Stimulated activated CD4-positive, alpha-beta T cell treated with anti-CD3 and anti-CD28 coated beads, TNF-alpha, amount 100 ng/mL, for 4 hours (primary cell): Measurements from ENCODE around the gene RBM44.

Source experiments
- DNase-seq, 3 experiments: peaks; one replicate each; pipeline ENCODE4 v3.0.0-alpha.2; 2020; ENCODE audit warnings: low read depth in 3 of 3

The RBM44 gene

DNA sequence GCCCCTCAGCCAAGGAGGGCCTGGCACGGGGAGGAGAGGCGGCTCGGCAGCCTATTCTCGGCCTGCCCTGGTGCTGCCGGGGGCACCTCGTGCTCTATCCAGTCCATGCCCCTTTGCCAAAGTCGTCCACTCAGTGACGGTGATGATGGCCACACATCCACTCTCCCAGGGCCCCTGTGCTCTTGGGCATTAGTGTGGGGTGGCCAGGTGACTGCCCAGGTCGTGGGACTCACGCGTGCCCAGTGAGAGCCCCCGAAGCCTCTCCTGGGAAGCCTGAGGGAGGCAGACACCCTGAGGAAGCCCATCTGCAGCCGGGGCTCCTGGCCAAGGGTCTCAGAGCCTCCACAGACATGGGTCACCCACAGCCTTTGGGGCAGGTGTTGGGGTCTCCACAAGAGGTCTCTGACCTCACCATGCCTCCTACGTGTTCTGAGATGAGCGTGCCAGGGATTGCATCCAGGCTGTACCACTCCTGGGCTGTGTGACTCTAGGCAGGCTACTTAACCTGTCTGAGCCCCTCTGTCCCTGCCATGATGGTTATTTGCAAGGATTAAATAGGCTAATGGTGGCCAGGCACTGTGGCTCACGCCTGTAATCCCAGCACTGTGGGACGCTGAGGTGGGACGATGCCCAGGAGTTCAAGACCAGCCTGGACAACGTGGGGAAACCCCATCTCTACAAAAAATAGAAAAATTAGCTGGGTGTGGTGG lies 73.8 kb downstream of the RBM44 start:
- DNase-seq = no peak

GRCh38 chr2:237873421-237873831 lies 74.8 kb downstream of the RBM44 start:
- no peak for DNase-seq

- DNase-seq = no peak
These were observed 75.4 kb downstream of the RBM44 start for GRCh38 chr2:237873897-237874551.

- no peak for DNase-seq
These were observed 76.1 kb downstream of the RBM44 start for GRCh38 chr2:237874585-237875161.

DNA sequence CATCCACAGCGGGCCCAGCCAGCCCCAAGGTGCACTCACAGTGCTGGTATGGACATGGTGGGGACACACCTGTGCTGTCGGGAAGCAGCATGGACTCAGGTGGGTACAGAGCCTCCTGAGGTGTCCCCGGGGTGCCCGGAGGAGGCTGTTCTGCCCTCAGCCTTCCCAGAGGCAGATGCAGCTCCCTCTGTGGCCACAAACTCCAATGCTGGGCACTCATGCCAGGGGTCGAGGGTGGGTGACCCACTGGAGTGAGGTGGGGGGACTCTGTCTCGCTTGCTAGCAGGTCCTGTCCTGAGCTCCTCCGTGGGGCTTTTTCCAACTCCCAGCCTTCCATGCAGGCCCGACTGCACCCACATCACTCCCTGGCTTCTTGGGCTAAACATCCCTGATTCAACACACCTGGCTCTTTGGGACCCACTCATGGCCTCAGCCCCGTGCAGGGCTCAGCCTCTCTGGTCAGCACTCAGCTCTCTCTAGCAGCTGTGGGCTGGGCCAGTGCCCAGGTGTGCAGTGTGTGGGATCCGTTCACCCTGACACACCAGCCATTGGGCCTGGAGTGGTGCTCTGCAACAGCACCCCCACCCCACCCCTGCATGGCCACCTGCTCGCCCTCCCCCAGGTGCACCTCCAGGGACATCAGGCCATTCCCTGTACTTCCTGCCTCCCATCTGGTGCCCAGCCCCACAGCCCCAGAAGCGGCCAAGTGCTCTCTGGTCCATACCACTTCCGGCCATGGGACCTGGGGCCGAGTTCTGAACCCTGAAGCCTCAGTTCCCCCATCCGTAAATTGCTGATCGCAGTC lies 76.9 kb downstream of the RBM44 start:
- DNase-seq = no peak

GRCh38 chr2:237876061-237876526 lies 77.5 kb downstream of the RBM44 start:
- no peak for DNase-seq

DNA sequence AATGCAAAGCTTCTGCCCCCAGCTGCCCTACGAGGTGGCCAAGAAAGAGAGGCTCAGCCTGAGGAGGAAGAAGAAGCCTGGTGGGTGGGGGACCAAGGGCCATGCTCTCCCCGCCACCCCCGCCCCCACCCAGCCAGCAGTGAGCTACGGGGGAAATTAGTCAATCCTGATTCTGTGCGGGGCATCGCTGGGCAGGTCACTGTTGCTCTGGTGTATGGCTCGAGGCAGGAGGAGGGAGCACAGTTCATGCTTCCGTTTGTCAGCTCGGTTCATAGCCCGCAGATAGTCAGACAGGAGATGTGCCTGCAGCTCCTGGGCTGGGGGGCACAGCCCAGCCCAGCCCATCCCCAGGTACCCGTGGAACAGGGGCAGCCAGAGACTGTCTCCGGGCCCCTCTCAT lies 78.0 kb downstream of the RBM44 start:
- no peak for DNase-seq

- no peak for DNase-seq
These were observed 78.4 kb downstream of the RBM44 start for GRCh38 chr2:237876951-237877491.

GRCh38 chr2:237877576-237878307 lies 79.2 kb downstream of the RBM44 start:
- no peak for DNase-seq

- no peak for DNase-seq
These were observed 79.9 kb downstream of the RBM44 start for GRCh38 chr2:237878321-237879057.

DNA sequence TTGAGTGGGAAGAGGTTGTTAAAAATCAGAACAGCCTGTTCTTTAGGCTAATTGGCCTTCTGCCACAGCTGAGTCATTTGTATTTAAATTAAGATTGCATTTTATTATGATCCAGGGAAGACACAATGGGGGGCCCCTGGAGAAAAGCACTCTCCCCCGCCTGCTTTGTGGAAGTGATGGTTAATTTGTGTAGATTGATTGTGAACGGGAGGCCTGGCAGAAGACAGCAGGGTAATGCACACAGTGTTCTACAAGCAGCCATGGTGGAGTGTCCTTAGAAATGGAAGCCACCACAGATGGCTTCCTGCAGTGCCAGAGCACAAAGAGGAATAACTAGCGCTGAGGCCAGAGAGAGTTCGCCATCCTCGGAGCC lies 80.5 kb downstream of the RBM44 start:
- no peak for DNase-seq

DNA sequence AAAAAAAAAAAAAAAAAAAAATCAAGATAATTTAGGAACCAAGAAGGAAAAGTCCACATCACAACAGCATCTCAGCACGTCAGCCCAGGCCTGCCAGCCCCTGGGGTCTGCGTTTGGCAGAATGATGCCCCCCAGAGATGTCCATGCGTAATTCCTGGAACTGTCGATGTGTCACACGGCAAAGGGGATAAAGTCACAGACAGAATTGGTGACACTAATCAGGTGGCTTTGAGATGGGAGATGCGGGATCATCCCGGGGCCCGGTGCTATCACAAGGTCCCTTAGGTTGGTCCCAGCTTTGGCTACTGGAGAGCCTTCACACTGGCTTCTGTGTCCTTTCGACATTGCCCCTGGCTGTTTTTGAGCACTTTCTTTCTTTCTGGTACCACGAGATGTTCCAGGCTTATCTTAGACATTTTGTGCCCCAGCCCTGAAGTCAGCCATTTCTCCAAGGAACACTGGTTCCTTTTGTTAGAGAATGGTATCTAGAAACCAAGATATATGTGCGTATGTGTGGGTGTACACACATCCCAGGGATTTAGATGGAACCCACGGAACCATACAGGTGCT lies 81.5 kb downstream of the RBM44 start:
- no peak for DNase-seq

- DNase-seq = no peak
These were observed 84.2 kb downstream of the RBM44 start for GRCh38 chr2:237882510-237883481.

DNA sequence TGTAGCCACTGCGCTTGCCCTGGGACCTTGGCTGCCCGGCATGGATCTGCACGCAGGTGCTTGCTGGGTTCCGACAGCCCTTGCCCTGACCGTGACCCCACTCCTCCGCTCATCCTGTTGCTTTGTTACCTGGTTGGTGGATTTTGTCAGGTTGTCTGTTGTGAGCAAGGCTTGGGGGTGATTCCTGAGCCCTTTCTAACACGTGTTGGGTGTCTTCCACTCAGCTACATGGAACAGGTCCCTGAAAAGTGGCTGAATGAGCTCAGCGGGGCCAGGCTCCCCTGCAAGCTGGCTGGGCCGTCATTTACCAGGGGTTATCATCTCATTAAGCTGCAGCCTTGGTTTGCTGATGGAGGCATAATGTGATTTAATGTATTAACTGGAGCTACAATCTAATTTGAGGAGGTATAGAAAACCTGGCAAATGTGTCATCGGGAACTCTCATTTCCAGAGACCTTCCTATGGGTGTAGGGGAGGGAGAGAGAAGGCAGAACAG lies 85.4 kb downstream of the RBM44 start:
- DNase-seq = no peak

- no peak for DNase-seq
These were observed 86.1 kb downstream of the RBM44 start for GRCh38 chr2:237884681-237885080.

- no peak for DNase-seq
These were observed 86.7 kb downstream of the RBM44 start for GRCh38 chr2:237885111-237885930.

DNA sequence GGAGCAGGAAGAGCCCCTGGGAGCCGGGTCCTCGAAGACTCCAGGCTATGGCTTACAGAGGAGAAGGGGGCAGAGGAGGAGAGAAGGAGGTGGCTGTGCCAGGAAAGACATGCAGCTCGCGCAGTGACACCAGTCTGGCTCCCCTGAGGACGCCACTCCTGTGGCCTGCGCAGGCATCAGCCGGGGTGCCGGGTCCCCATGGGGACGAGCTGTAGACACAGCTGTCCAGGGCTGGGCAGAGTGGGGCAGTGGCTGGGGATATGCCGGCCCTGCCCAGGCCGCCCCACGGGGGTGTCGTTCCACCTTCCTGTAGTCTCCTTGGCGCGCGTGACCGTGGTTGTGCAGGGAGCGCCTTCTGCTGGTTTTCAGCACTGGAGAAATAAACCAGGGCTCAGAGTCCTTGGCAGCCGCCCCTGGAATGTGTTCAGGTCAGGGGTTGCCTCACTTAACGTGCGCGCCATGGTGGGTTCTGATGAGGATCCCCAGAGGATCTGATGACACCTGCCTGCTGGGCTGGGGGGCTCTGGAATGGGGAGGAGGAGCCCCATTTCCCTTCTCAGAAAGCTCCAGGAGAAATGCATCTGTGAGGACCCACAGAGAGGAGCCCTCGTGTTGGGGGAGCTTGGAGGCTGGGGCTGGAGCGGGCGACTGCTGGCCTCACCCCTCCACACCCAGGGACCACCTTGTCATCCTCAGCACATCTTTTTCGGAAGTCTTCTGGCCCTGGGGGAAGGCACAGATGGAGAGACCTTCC lies 87.5 kb downstream of the RBM44 start:
- DNase-seq = no peak
